B cell (primary cell): ENCODE results near the gene ZNF688. TPM values are rescaled to one million over a fixed set of nuclear protein-coding genes. Genes with fewer than 3 reads are reported as not detected.

Experiments used
- ATAC-seq: fragments of 200-7000 bp; cut with Tn5 transposase; one replicate; pipeline ENCODE4 v1.10.0; 2021; ENCODE audit warnings: low read depth, mild to moderate bottlenecking, moderate number of reproducible peaks, moderate library complexity
- CTCF ChIA-PET: fragments of 350-600 bp; sonication (Branson Sonifier 250); formaldehyde crosslinking; loops from one replicate; lab custom pipeline; 2021; ENCODE audit warnings: antibody characterized with exemption, inconsistent platforms; lab: Charles Lee
- POLR2A ChIA-PET: fragments of 350-600 bp; sonication (Branson Sonifier 250); formaldehyde crosslinking; loops from one replicate; lab custom pipeline; 2021; ENCODE audit warnings: antibody characterized with exemption; lab: Charles Lee
- DNase-seq: peaks from one replicate; pipeline ENCODE4 v3.0.0; 2013
- H2AFZ ChIP-seq: 2 replicates; pipeline ENCODE4 v1.6.1; 2012; ENCODE audit warnings: mild to moderate bottlenecking, low read depth, low read length; ENCODE audit not compliant: insufficient read depth, poor library complexity, severe bottlenecking
- H3K27ac ChIP-seq, 2 donors: 1 replicate in 1 of 2; 2 replicates in 1 of 2; pipeline ENCODE4 v1.5.1; 2012 to 2013; ENCODE audit warnings: low read length in 2 of 2, mild to moderate bottlenecking in 2 of 2, moderate library complexity in 1 of 2
- H3K27me3 ChIP-seq, 4 experiments: fragments of 200-600 bp in 1 of 4; sonication (generic) in 1 of 4; replicated peaks in 1 of 4; 1 replicate in 2 of 4; 2 replicates in 2 of 4; pipeline versions ENCODE4 v1.6.1 to v1.7.0; 2013 to 2016; ENCODE audit warnings: low read length in 3 of 4, mild to moderate bottlenecking in 2 of 4, mixed read lengths in 1 of 4, moderate library complexity in 1 of 4; ENCODE audit not compliant: insufficient read depth in 4 of 4, control insufficient read depth in 3 of 4; ENCODE audit errors: control extremely low read depth in 1 of 4
- H3K36me3 ChIP-seq, 2 experiments: replicated peaks in 1 of 2; 1 replicate in 1 of 2; 2 replicates in 1 of 2; pipeline versions ENCODE4 v1.6.1 to v1.7.1; 2013; ENCODE audit warnings: low read length in 1 of 2; ENCODE audit not compliant: insufficient read depth in 2 of 2, control insufficient read depth in 1 of 2; ENCODE audit errors: control extremely low read depth in 1 of 2, extremely low read depth in 1 of 2
- H3K4me1 ChIP-seq, 2 donors: fragments of 200-600 bp in 1 of 2; sonication (generic) in 1 of 2; 1 replicate in 1 of 2; 2 replicates in 1 of 2; pipeline versions ENCODE4 v1.5.1 to v1.6.1; 2013 to 2017; ENCODE audit warnings: low read length in 2 of 2; ENCODE audit not compliant: control insufficient read depth in 2 of 2, insufficient read depth in 2 of 2
- H3K4me2 ChIP-seq: replicated peaks from 2 replicates; pipeline ENCODE3; 2012; ENCODE audit warnings: mild to moderate bottlenecking, low read depth, low read length; ENCODE audit not compliant: poor library complexity, severe bottlenecking
- H3K4me3 ChIP-seq, 5 experiments: fragments of 200-600 bp in 1 of 5; sonication (generic) in 1 of 5; 1 replicate in 3 of 5; 2 replicates in 2 of 5; pipeline versions ENCODE4 v1.5.1 to v1.7.0; 2011 to 2016; ENCODE audit warnings: low read length in 4 of 5, mild to moderate bottlenecking in 4 of 5, low read depth in 2 of 5, control low read depth in 1 of 5, moderate library complexity in 1 of 5; ENCODE audit not compliant: insufficient read depth in 1 of 5; ENCODE audit errors: control extremely low read depth in 1 of 5, extremely low read depth in 1 of 5
- H3K79me2 ChIP-seq: fragments of 200-600 bp; sonication (generic); one replicate; pipeline ENCODE4 v1.6.0; 2016; ENCODE audit warnings: low read length; ENCODE audit not compliant: control insufficient read depth, insufficient read depth
- H3K9ac ChIP-seq: fragments of 200-600 bp; sonication (generic); 2 replicates; pipeline ENCODE4 v1.6.1; 2017; ENCODE audit warnings: mild to moderate bottlenecking, low read length, moderate library complexity
- H3K9me3 ChIP-seq, 3 donors: one replicate each; pipeline versions ENCODE4 v1.6.1 to v1.7.1; 2013; ENCODE audit warnings: low read length in 2 of 3; ENCODE audit not compliant: control insufficient read depth in 2 of 3, insufficient read depth in 1 of 3; ENCODE audit errors: control extremely low read depth in 1 of 3
- H4K20me1 ChIP-seq: 2 replicates; pipeline ENCODE4 v1.6.0; 2012; ENCODE audit warnings: mild to moderate bottlenecking, low read length; ENCODE audit not compliant: insufficient read depth, control insufficient read depth, poor library complexity, severe bottlenecking
- H3K27ac Mint-ChIP-seq: one replicate; pipeline ENCODE4 v1.8.0; 2021; ENCODE audit warnings: mixed read lengths
- H3K27me3 Mint-ChIP-seq: one replicate; pipeline ENCODE4 v1.8.0; 2021; ENCODE audit warnings: mixed read lengths
- H3K4me1 Mint-ChIP-seq: one replicate; pipeline ENCODE4 v1.8.0; 2021; ENCODE audit warnings: mixed read lengths
- H3K4me3 Mint-ChIP-seq: one replicate; pipeline ENCODE4 v1.8.0; 2021; ENCODE audit warnings: mixed read lengths
- H3K9me3 Mint-ChIP-seq: one replicate; pipeline ENCODE4 v1.8.0; 2022; ENCODE audit warnings: mixed read lengths; ENCODE audit not compliant: insufficient read depth
- EZH2 ChIP-seq: IDR thresholded peaks from 2 replicates; pipeline ENCODE4 v1.6.1; 2012; ENCODE audit warnings: borderline replicate concordance, low read depth, mild to moderate bottlenecking, moderate library complexity, low read length; ENCODE audit not compliant: insufficient read depth, poor library complexity, severe bottlenecking
- WGBS: methylation state at CpG from one replicate; pipeline ENCODE4 v1.1.5; 2013; ENCODE audit warnings: missing lambda C conversion rate; ENCODE audit not compliant: insufficient coverage; 5-methylcytosine and 5-hydroxymethylcytosine counted together
- intact Hi-C: fragments of 100-400 bp; cut with micrococcal nuclease; formaldehyde crosslinking; loops from one replicate; pipeline ENCODE4 v1.10.0; 2022
- polyA plus RNA-seq: library from polyadenylated mRNA; depleted of rRNA; stranded (reverse); fragments of >200 nt; gene quantifications from 2 replicates; pipeline ENCODE4 v1.2.3, GENCODE V29; 2012
- total RNA-seq, 2 donors: library from RNA; stranded (reverse); fragments of 120-200 nt in 1 of 2; gene quantifications; 1 replicate in 1 of 2; 2 replicates in 1 of 2; pipeline versions ENCODE4 v1.2.3 to v1.2.4, GENCODE V29; 2013 to 2022
- TF ChIP-seq, protein P1 (sequence below): fragments of 200-600 bp; IDR thresholded peaks from one replicate; pipeline ENCODE4 v1.8.0; 2022; ENCODE audit warnings: antibody characterized with exemption, mild to moderate bottlenecking

ZNF688 gene
- total and polyA plus RNA-seq, 2 donors (not counting 1 experiment from before 2014, with no cell fraction given), result 20.6 to 23.1 TPM

DNA sequence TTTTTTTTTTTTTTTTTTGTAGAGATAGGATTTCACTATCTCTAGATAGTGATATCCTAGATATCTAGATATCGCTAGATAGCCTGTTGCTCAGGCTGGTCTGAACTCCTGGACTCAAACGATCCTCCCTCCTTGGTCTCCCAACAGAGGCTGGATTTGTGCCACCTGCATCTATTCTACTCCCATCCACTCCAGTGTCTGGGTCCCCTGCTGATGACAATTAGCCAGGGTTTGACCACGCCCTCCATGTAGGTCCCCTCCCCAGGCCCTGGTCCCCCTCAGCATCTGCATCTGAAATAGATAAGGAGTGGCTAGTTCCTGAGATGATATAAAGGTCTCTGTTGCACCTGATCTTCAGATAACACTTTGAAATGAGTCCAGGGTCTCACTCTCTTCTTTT is 2.2 kb downstream of the ZNF688 start:
- H3K27ac Mint-ChIP-seq, result peak overlapping the region; percentile 50
- H3K4me2 ChIP-seq, result no peak overlapping the region
- WGBS, result 100% methylated on average over 1 of the region's 3 CpGs
- no peak overlapping the region for H3K9ac ChIP-seq
- H2AFZ ChIP-seq, result no peak overlapping the region
- TF ChIP-seq, protein P1, sequence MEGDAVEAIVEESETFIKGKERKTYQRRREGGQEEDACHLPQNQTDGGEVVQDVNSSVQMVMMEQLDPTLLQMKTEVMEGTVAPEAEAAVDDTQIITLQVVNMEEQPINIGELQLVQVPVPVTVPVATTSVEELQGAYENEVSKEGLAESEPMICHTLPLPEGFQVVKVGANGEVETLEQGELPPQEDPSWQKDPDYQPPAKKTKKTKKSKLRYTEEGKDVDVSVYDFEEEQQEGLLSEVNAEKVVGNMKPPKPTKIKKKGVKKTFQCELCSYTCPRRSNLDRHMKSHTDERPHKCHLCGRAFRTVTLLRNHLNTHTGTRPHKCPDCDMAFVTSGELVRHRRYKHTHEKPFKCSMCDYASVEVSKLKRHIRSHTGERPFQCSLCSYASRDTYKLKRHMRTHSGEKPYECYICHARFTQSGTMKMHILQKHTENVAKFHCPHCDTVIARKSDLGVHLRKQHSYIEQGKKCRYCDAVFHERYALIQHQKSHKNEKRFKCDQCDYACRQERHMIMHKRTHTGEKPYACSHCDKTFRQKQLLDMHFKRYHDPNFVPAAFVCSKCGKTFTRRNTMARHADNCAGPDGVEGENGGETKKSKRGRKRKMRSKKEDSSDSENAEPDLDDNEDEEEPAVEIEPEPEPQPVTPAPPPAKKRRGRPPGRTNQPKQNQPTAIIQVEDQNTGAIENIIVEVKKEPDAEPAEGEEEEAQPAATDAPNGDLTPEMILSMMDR, result no peak
- no peak for TF ChIP-seq EZH2
- H3K4me1 Mint-ChIP-seq, result peaks cover 37% of the 10 kb centered on the region
- ATAC-seq, result no peak
- peak overlapping the region; percentile 26 for H3K4me3 Mint-ChIP-seq
- H3K27me3 Mint-ChIP-seq, result no peaks in the 10 kb centered on the region
- ChIA-PET POLR2A (interaction anchor here (0.7 to 1.4 kb wide), 4 partner anchors 11 to 140 kb away, joined by 5 to 18 read pairs (median 8); partner anchors contain the start of genes DCTPP1 and ZNF764), CTCF (interaction anchor here (1.2 to 1.3 kb wide), 2 partner anchors 11 to 139 kb away, joined by 3 to 8 read pairs; partner anchors contain the start of genes DCTPP1 and ZNF764)
- H3K4me3 ChIP-seq, result no peak overlapping the region
- H3K36me3 ChIP-seq, result no peaks in the 10 kb centered on the region
- H3K9me3 ChIP-seq, result no peaks in the 10 kb centered on the region
- intact Hi-C loops, result no loop called here
- no peaks in the 10 kb centered on the region for H3K27me3 ChIP-seq
- H3K9me3 Mint-ChIP-seq, result no peaks in the 10 kb centered on the region
- no peaks in the 10 kb centered on the region for H4K20me1 ChIP-seq
- no peak for DNase-seq
- peaks cover 6% of the 10 kb centered on the region for H3K79me2 ChIP-seq
- H3K4me1 ChIP-seq, result peaks cover 29 to 43% of the 10 kb centered on the region in 2 donors
- peak overlapping the region in 1 of 2 donors; percentile 66 for H3K27ac ChIP-seq

DNA sequence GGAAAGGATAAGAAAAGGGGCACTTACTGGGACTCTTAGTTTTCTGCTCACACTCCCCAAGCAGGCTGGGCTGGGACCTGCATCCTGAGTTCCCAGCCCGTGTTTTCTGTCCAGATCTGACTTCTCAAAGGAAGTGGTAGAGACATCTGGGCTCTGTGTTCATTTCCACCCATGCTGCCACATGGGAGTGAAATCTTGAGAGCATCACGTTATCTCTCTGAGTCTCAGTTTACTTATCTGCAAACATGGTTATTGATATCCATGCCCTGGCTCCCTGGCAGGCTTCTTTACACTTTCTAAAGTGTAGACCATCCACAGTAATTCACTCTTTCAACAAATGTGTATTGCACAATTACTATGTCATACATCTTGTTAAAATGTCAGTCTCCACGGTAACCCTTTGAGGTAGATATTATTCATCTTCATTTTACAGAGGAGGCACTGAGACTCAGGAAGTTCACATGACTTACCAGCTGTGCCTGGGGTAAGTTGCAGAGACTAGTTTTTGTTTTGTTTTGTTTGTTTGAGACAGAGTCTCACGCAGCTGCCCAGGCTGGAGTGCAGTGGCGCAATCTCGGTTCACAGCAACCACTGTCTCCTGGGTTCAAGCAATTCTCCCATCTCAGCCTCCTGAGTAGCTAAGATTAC is 3.4 kb downstream of the ZNF688 start:
- Histone ChIP-seq H3K27me3 (no peaks in the 10 kb centered on the region), H3K4me1 (peaks cover 29 to 43% of the 10 kb centered on the region in 2 donors), H3K9ac (peak overlapping the region; percentile 28), H4K20me1 (no peaks in the 10 kb centered on the region), H3K4me2 (peak overlapping the region; percentile 59), H3K27ac (peak overlapping the region; percentile 59 to 66), H2AFZ (peak overlapping the region; percentile 58), H3K36me3 (no peaks in the 10 kb centered on the region), H3K4me3 (no peak overlapping the region), H3K79me2 (peaks cover 6% of the 10 kb centered on the region), H3K9me3 (no peaks in the 10 kb centered on the region)
- 6% methylated on average over 2 of the region's 6 CpGs for WGBS
- TF ChIP-seq, protein P1, result no peak
- no peak for TF ChIP-seq EZH2
- Mint-ChIP-seq H3K27me3 (no peaks in the 10 kb centered on the region), H3K27ac (peak overlapping the region; percentile 97), H3K9me3 (no peaks in the 10 kb centered on the region), H3K4me3 (peak overlapping the region; percentile 81), H3K4me1 (peaks cover 35% of the 10 kb centered on the region)
- intact Hi-C loops, result no loop called here
- ATAC-seq (peak; percentile 8), DNase-seq (peak; percentile 62)
- ChIA-PET CTCF (interaction anchor here (0.7 to 1.9 kb wide), 7 partner anchors 10 to 138 kb away, joined by 3 to 8 read pairs (median 5); partner anchors contain the start of genes DCTPP1 and ZNF764), POLR2A (interaction anchor here (0.6 to 1.4 kb wide), 7 partner anchors 10 to 699 kb away, joined by 3 to 18 read pairs (median 6); partner anchors contain the start of genes ZNF764 and ZNF785)
